HG02852 (cell line): ENCODE data around the gene SBF2.
"Not testable (repeated sequence)": the region's sequence is repeated elsewhere in the genome, so short reads cannot be mapped to it uniquely, and the experiment has no call there.

Experiments used
- ATAC-seq: cut with Tn5 transposase; IDR thresholded peaks from one replicate; pipeline ENCODE4 v1.9.1; 2021; ENCODE audit warnings: mild to moderate bottlenecking, moderate library complexity; ENCODE audit not compliant: unreplicated experiment

Gene SBF2

GRCh38 chr11:9973921-9974320, 320.1 kb downstream of the SBF2 start:
- ATAC-seq, result no peak

- ATAC-seq, result no peak
Measured at GRCh38 chr11:9972989-9973388, 321.0 kb downstream of the SBF2 start.

GRCh38 chr11:9971894-9972293, 322.1 kb downstream of the SBF2 start:
- ATAC-seq, result no peak

GRCh38 chr11:9969068-9969467, 325.0 kb downstream of the SBF2 start:
- ATAC-seq, result no peak

GRCh38 chr11:9962722-9963121, 331.3 kb downstream of the SBF2 start:
- peak; percentile 96 for ATAC-seq

- ATAC-seq, result no peak
Measured at GRCh38 chr11:9957072-9957471, 336.9 kb downstream of the SBF2 start.

- ATAC-seq, result no peak
Measured at GRCh38 chr11:9956483-9956882, 337.5 kb downstream of the SBF2 start.

GRCh38 chr11:9955391-9955790, 338.6 kb downstream of the SBF2 start:
- no peak for ATAC-seq

GRCh38 chr11:9953994-9954626, 339.9 kb downstream of the SBF2 start:
- no peak for ATAC-seq

GRCh38 chr11:9952511-9953196, 341.4 kb downstream of the SBF2 start:
- ATAC-seq, result no peak

- no peak for ATAC-seq
Measured at GRCh38 chr11:9951807-9952206, 342.2 kb downstream of the SBF2 start.

- ATAC-seq, result no peak
Measured at GRCh38 chr11:9950462-9950861, 343.6 kb downstream of the SBF2 start.

- peak; percentile 62 for ATAC-seq
Measured at GRCh38 chr11:9947231-9947864, 346.7 kb downstream of the SBF2 start.

GRCh38 chr11:9945680-9946079, 348.3 kb downstream of the SBF2 start:
- not testable (repeated sequence) for ATAC-seq

GRCh38 chr11:9943386-9944110, 350.5 kb downstream of the SBF2 start:
- no peak for ATAC-seq

GRCh38 chr11:9941991-9942390, 352.0 kb downstream of the SBF2 start:
- ATAC-seq, result no peak

GRCh38 chr11:9939150-9939549, 354.9 kb downstream of the SBF2 start:
- ATAC-seq, result not testable (repeated sequence)

GRCh38 chr11:9936754-9937153, 357.3 kb downstream of the SBF2 start:
- no peak for ATAC-seq

- not testable (repeated sequence) for ATAC-seq
Measured at GRCh38 chr11:9932843-9933242, 361.2 kb downstream of the SBF2 start.

GRCh38 chr11:9930562-9931331, 363.3 kb downstream of the SBF2 start:
- ATAC-seq, result not testable (repeated sequence)

GRCh38 chr11:9927670-9928069, 366.3 kb downstream of the SBF2 start:
- no peak for ATAC-seq
